Right lobe of liver (tissue), 6 donors: ENCODE measurements around the gene ANKRD23. TPM values are rescaled to one million over a fixed set of nuclear protein-coding genes. Genes with fewer than 3 reads are reported as not detected.

Source experiments
- ATAC-seq, 4 donors: fragments of 200-7000 bp; cut with Tn5 transposase; one replicate each; pipeline ENCODE4 v1.9.1; 2020; ENCODE audit warnings: mild to moderate bottlenecking in 4 of 4, moderate library complexity in 4 of 4
- DNase-seq, 3 donors: peaks; one replicate each; pipeline ENCODE4 v3.0.0-alpha.2; 2020
- H3K27ac ChIP-seq, 3 donors: fragments of 200-600 bp; one replicate each; pipeline ENCODE4 v1.8.0; 2022
- H3K27me3 ChIP-seq, 2 donors: fragments of 200-600 bp; one replicate each; pipeline ENCODE4 v1.8.0; 2022
- H3K36me3 ChIP-seq, 4 donors: fragments of 200-600 bp; sonication (generic) in 1 of 4; one replicate each; pipeline versions ENCODE4 v1.5.1 to v1.8.0; 2017 to 2022; ENCODE audit warnings: control low read depth in 1 of 4
- H3K4me1 ChIP-seq, 4 donors: fragments of 200-600 bp; sonication (generic) in 1 of 4; one replicate each; pipeline versions ENCODE4 v1.5.1 to v1.8.0; 2017 to 2022; ENCODE audit warnings: control low read depth in 1 of 4
- H3K4me3 ChIP-seq, 3 donors: fragments of 200-600 bp; one replicate each; pipeline ENCODE4 v1.8.0; 2022
- H3K9me3 ChIP-seq, 4 donors: fragments of 200-600 bp; sonication (generic) in 1 of 4; one replicate each; pipeline versions ENCODE4 v1.5.1 to v1.8.0; 2017 to 2022; ENCODE audit warnings: control low read depth in 1 of 4
- CTCF ChIP-seq, 4 donors: fragments of 200-600 bp in 3 of 4; fragments of 450-650 bp in 1 of 4; IDR thresholded peaks; one replicate each; pipeline versions ENCODE4 v1.5.1 to v1.8.0; 2016 to 2022; ENCODE audit warnings: antibody characterized with exemption in 4 of 4, mild to moderate bottlenecking in 2 of 4
- POLR2A ChIP-seq: fragments of 450-650 bp; IDR thresholded peaks from one replicate; pipeline ENCODE4 v1.6.1; 2017; ENCODE audit warnings: antibody characterized with exemption, mild to moderate bottlenecking
- WGBS: methylation state at CpG from one replicate; pipeline ENCODE4 v1.1.6; 2018; ENCODE audit warnings: low coverage, low lambda C conversion rate; ENCODE audit not compliant: insufficient coverage; ENCODE audit errors: missing lambda C conversion rate; 5-methylcytosine and 5-hydroxymethylcytosine counted together
- intact Hi-C, 2 donors: fragments of 100-400 bp; cut with DNase I; formaldehyde crosslinking; loops; one replicate each; pipeline versions ENCODE4 v1.11.2 to v1.14.1; 2022
- total RNA-seq, 6 experiments: library from RNA; depleted of rRNA in 2 of 6; stranded (reverse); fragments of >200 nt in 2 of 6; fragmentation: NEBNext Ultra II Directional in 3 of 6; extraction: Animal tissue kit (Norgen Biotek cat#: 25700) in 3 of 6; gene quantifications; one replicate each; pipeline versions ENCODE4 v1.1.0 to v1.2.4, GENCODE V29; 2016 to 2023
- donor health status: DM: no; HTN: yes; CAD: no.
- donor health status: DM: no; HTN: no; CAD: no.
- donor health status: DM: no; HTN: no; CAD: no.
- donor health status: DM: no; HTN: yes; CAD: no.
- donor health status: DM: no; HTN: yes; CAD: no.

ANKRD23 gene
- total RNA-seq, 6 experiments from 2014 or later: 0.98 to 4.0 (median 2.7) TPM

GRCh38 chr2:96810783-96811192 lies 33.0 kb downstream of the ANKRD23 start:
- Histone ChIP-seq H3K4me1 (peaks cover 0 to 5% (median 0%) of the 10 kb centered on the region in 4 donors), H3K36me3 (no peaks in the 10 kb centered on the region), H3K27ac (no peak overlapping the region), H3K27me3 (no peaks in the 10 kb centered on the region), H3K9me3 (no peaks in the 10 kb centered on the region), H3K4me3 (no peak overlapping the region)
- WGBS: 88% methylated on average over 3 of the region's 5 CpGs
- no peak for TF ChIP-seq CTCF (IDR thresholded peaks at IDR 0.05)
- TF ChIP-seq POLR2A: no peak
- intact Hi-C loops: loop anchor here in 1 of 2 donors (10.0 kb wide), 1 partner anchor 54 kb away; no protein-coding TSS in a partner anchor
- ATAC-seq: peak in 3 of 4 donors; percentile 11 to 29 (median 21)
- no peak for DNase-seq

- TF ChIP-seq CTCF (IDR thresholded peaks at IDR 0.05) (no peak), POLR2A (no peak)
- Histone ChIP-seq H3K9me3 (no peaks in the 10 kb centered on the region), H3K27me3 (no peaks in the 10 kb centered on the region), H3K36me3 (no peaks in the 10 kb centered on the region), H3K4me3 (no peak overlapping the region), H3K27ac (no peak overlapping the region), H3K4me1 (peaks cover 0 to 3% (median 0%) of the 10 kb centered on the region in 4 donors)
- DNase-seq (no peak), ATAC-seq (no peak)
- intact Hi-C loops: loop anchor here in 1 of 2 donors (10.0 kb wide), 1 partner anchor 55 kb away; no protein-coding TSS in a partner anchor
- WGBS: 77% methylated on average over 6 of the region's 12 CpGs
Measured at GRCh38 chr2:96809951-96810782, 33.7 kb downstream of the ANKRD23 start.

DNA sequence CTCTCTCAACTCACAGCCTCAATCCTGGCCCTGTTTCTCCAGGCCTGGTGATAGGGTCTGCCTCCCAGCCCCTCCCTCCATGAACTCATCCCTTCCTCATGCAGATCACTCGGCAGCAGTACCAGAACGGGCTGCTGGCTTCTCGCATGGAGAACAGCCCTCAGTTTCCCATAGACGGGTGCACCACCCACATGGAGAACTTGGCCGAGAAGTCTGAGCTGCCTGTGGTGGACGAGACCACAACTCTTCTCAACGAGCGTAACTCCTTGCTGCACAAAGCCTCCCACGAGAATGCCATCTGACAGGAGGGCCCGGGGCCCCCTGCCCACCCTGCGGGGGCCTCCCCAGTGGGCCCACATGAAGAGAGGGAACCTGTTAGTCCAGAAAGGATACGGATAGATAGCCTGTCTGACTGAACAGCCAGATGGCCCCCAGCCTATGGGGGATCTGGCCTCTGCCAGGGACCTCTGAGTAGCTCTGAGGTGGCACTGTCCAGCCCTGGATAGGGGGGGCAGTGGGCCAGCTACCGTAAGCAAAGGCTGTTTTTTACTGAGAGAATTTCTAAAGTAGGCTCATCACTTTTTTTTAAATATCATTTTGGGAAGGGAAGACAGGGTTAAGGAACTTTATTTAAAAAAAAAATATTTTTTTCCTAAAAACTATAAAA lies 34.5 kb downstream of the ANKRD23 start:
- intact Hi-C loops: no loop called here
- ATAC-seq (no peak), DNase-seq (no peak)
- no peaks in the 10 kb centered on the region for H3K9me3 ChIP-seq
- no peaks in the 10 kb centered on the region for H3K36me3 ChIP-seq
- H3K27me3 ChIP-seq: no peaks in the 10 kb centered on the region
- no peak overlapping the region for H3K27ac ChIP-seq
- no peaks in the 10 kb centered on the region for H3K4me1 ChIP-seq
- 84% methylated on average over 2 of the region's 13 CpGs for WGBS
- TF ChIP-seq CTCF (IDR thresholded peaks at IDR 0.05) (no peak), POLR2A (no peak)
- H3K4me3 ChIP-seq: no peak overlapping the region

GRCh38 chr2:96808176-96808837 lies 35.5 kb downstream of the ANKRD23 start:
- TF ChIP-seq POLR2A (no peak), CTCF (IDR thresholded peaks at IDR 0.05) (no peak)

More at GRCh38 chr2:96808176-96808837, 35.5 kb downstream of the ANKRD23 start:
- Histone ChIP-seq H3K4me1 (no peaks in the 10 kb centered on the region), H3K4me3 (no peak overlapping the region), H3K36me3 (no peaks in the 10 kb centered on the region), H3K9me3 (no peaks in the 10 kb centered on the region), H3K27ac (no peak overlapping the region), H3K27me3 (no peaks in the 10 kb centered on the region)
- 74% methylated on average over 5 of the region's 10 CpGs for WGBS
- intact Hi-C loops: no loop called here
- DNase-seq (no peak), ATAC-seq (peak in 2 of 4 donors; percentile 9 to 22)
